Epithelial cell of esophagus (primary cell): Measurements from ENCODE around the gene FAM237B.
"Not testable (repeated sequence)": the region's sequence is repeated elsewhere in the genome, so short reads cannot be mapped to it uniquely, and the experiment has no call there.

Source experiments
- DNase-seq: peaks from one replicate; pipeline ENCODE4 v3.0.0; 2010; ENCODE audit warnings: low read depth
- H3K4me3 ChIP-seq: 2 replicates; pipeline ENCODE4 v1.5.1; 2011; ENCODE audit warnings: mild to moderate bottlenecking, low read length, control low read depth
- CTCF ChIP-seq: IDR thresholded peaks from 2 replicates; pipeline ENCODE4 v1.5.1; 2011; ENCODE audit warnings: low read depth, mild to moderate bottlenecking, low read length, control low read depth, inconsistent platforms; ENCODE audit not compliant: insufficient read depth; ENCODE audit errors: missing control alignments

The FAM237B gene

DNA sequence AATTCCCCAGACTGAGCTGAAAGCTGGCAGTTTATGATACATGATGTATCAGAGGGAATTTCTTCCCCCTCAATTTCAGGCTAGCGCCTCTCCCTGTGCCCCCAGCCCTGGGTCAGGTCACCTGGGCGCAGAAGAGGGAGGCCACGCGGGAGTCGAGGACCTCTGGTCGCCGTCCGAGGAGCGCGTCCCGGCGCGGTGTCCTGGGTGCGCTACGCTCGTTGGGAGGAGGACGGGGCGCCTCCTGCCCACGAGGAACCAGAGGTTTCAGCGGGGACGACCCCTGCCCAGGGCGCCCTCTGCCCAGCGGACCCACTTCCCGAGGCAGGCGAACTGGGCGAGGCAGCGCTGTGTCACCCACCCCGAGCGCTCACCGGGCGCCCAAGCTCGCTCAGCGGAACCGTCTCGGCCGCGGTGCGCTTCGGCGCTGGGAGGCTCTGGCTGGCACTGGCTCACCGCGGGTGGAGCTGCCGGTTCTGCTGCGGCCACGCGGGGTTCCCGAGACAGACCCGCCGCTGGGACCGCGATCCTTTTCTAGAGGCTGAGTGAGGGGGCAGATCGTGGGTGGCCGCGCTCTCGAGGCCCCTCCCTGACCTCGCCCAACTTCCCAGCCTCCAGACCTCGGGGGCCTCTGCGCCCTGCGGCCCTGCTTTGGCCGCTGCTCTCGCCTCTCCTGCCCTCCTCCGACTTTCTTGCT lies at the start of gene FAM237B:
Gene FAM237B (minus strand): TSS at position 504 of the 694 bp plus-strand sequence. CDS start 1,556 bp downstream, outside the sequence.
- no peak for TF ChIP-seq CTCF
- DNase-seq, result peak; percentile 47
- peak within 1 kb of the TSS; percentile 17 for H3K4me3 ChIP-seq

DNA sequence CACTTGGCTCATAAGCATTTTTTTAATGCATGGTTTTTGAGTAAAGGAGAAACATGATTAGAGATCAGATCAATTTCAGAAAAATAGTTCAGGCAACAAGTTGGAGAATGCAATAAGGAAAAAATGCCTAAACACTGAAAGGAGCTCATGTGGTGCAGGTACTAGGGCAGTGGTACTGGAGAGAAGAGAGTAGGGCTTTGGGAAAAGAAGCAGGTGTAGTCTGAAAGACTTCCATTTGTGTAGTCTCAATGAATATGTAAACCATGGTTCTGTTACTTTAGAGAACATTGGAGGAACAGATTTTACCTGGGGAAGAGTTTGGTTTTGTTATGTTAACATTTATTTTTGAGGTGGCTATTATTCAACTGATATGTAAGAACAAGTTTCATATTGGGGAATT lies 30.9 kb upstream of the FAM237B start:
- no peak overlapping the region for H3K4me3 ChIP-seq
- TF ChIP-seq CTCF, result no peak
- DNase-seq, result no peak

- DNase-seq, H3K4me3 ChIP-seq: not testable (repeated sequence)
These were observed 28.9 kb upstream of the FAM237B start for GRCh38 chr7:90350032-90350431.

- TF ChIP-seq CTCF, result no peak
- no peak for DNase-seq
- H3K4me3 ChIP-seq, result no peak overlapping the region
These were observed 28.2 kb upstream of the FAM237B start for GRCh38 chr7:90349305-90349704.

DNA sequence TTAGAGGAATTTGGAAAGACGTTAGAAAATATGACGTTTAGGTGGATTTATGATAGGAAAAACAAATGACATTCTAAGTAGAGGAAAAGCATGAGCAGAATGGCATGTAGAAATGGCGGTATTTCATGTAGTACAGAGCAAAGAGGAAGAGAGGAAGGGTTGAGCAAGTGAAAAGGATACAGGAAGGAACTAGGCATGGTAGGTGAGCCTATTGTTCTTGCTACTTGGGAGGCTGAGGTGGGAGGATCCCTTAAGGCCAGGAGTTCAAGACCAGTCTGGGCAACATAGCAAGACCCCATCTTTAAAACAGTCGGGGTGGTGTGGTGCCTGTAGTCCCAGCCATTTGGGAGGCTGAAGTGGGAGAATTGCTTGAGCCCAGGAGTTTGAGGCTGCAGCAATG lies 26.7 kb upstream of the FAM237B start:
- no peak for DNase-seq
- no peak for TF ChIP-seq CTCF
- H3K4me3 ChIP-seq, result peak overlapping the region; percentile 92

DNA sequence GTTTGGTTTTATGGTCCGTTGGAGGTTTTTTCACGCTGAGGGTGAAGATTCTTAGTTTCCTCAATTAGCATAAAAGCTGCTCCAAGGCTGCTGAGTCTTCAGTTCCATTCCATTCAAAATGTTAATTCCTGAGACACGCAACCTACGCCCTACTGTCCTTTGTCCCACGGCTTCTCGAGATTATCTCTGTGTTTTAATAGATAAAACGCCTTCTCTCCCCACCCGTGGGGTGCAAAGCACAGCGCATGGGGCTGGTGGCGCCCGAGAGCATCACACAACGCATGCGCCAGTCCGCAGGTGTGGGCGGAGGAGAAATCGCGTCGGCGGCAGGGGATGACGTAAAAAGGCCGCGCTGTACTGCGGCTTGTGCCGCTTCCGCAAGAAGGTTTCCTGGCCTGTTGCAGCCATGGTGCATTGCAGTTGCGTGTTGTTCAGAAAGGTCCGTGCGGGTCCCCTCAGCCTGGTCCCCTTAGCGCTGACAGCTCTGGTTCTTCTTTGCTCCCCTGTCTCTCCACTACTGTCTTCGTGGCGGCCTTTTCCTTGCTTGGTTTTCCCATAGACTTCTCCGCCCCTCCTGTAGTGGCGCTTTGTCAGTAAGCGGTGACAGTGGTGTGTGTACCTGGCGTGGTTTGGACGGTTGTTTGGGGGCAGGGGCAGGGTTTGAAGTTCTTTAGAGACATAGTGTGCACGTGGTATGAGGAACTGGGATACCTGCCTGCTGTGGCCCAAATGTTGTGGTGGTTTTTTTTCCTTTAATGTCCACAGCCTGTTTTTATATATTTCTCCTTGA lies 25.4 kb upstream of the FAM237B start, which contains the start of gene GTPBP10:
Gene GTPBP10 (plus strand): TSS at position 381 of the 790 bp plus-strand sequence. CDS start 26 bp downstream, at position 407.
- TF ChIP-seq CTCF, result peak; percentile 71
- H3K4me3 ChIP-seq, result peak within 1 kb of the TSS; percentile 92
- DNase-seq, result peak; percentile 97

GRCh38 chr7:90345595-90346335 lies 24.7 kb upstream of the FAM237B start:
- TF ChIP-seq CTCF, result no peak
- peak; percentile 46 for DNase-seq
- H3K4me3 ChIP-seq, result peak overlapping the region; percentile 92
